Activated naive CD8-positive, alpha-beta T cell treated with anti-CD3 and anti-CD28 coated beads, Interleukin-2, amount 10 ng/mL, durations not matched to agents 7 days and 5 days (primary cell): ENCODE measurements around the gene PEX11A. TPM values are rescaled to one million over a fixed set of nuclear protein-coding genes. Genes with fewer than 3 reads are reported as not detected.

Experiments
- ATAC-seq: fragments of 150-1000 bp; cut with Tn5 transposase; one replicate; pipeline ENCODE4 v1.10.0; 2021; ENCODE audit warnings: low read depth, moderate library complexity
- POLR2A ChIA-PET: fragments of 350-600 bp; sonication (Branson Sonifier 250); formaldehyde crosslinking; loops from one replicate; lab custom pipeline; 2021; ENCODE audit warnings: antibody characterized with exemption; lab: Charles Lee
- DNase-seq: peaks from one replicate; pipeline ENCODE4 v3.0.0; 2021
- H3K27ac Mint-ChIP-seq: one replicate; pipeline ENCODE4 v1.8.0; 2022; ENCODE audit warnings: mild to moderate bottlenecking, mixed read lengths
- H3K27me3 Mint-ChIP-seq: one replicate; pipeline ENCODE4 v1.8.0; 2022; ENCODE audit warnings: mild to moderate bottlenecking, moderate library complexity, mixed read lengths
- H3K36me3 Mint-ChIP-seq: one replicate; pipeline ENCODE4 v1.8.0; 2021; ENCODE audit warnings: mild to moderate bottlenecking, mixed read lengths
- H3K4me1 Mint-ChIP-seq: one replicate; pipeline ENCODE4 v1.8.0; 2021; ENCODE audit warnings: mixed read lengths
- H3K4me3 Mint-ChIP-seq: one replicate; pipeline ENCODE4 v1.8.0; 2022; ENCODE audit warnings: mild to moderate bottlenecking, moderate library complexity, mixed read lengths
- H3K9me3 Mint-ChIP-seq: one replicate; pipeline ENCODE4 v1.8.0; 2021; ENCODE audit warnings: mixed read lengths
- total RNA-seq, 2 experiments: library from RNA; stranded (reverse); gene quantifications; one replicate each; pipeline ENCODE4 v1.2.3, GENCODE V29; 2021

Gene PEX11A
- total RNA-seq, 2 experiments from 2014 or later: 3.7 to 3.8 TPM

- peaks cover 8% of the 10 kb centered on the region for H3K27me3 Mint-ChIP-seq
- POLR2A ChIA-PET: no interaction called here
- no peaks in the 10 kb centered on the region for H3K36me3 Mint-ChIP-seq
- H3K4me1 Mint-ChIP-seq: peaks cover 6% of the 10 kb centered on the region
- no peak overlapping the region for H3K27ac Mint-ChIP-seq
- H3K4me3 Mint-ChIP-seq: no peak overlapping the region
- DNase-seq (no peak), ATAC-seq (no peak)
- H3K9me3 Mint-ChIP-seq: no peaks in the 10 kb centered on the region
Observed at GRCh38 chr15:89670971-89671560, 19.5 kb downstream of the PEX11A start.

GRCh38 chr15:89669941-89670340, 20.6 kb downstream of the PEX11A start:
- Mint-ChIP-seq H3K27ac (no peak overlapping the region), H3K36me3 (no peaks in the 10 kb centered on the region), H3K27me3 (peaks cover 10% of the 10 kb centered on the region), H3K4me1 (peaks cover 7% of the 10 kb centered on the region), H3K4me3 (no peak overlapping the region), H3K9me3 (no peaks in the 10 kb centered on the region)
- DNase-seq (no peak), ATAC-seq (no peak)
- POLR2A ChIA-PET: no interaction called here

GRCh38 chr15:89669309-89669865, 21.2 kb downstream of the PEX11A start:
- ATAC-seq (no peak), DNase-seq (no peak)
- H3K27ac Mint-ChIP-seq: no peak overlapping the region
- peaks cover 8% of the 10 kb centered on the region for H3K4me1 Mint-ChIP-seq
- POLR2A ChIA-PET: no interaction called here
- peaks cover 13% of the 10 kb centered on the region for H3K27me3 Mint-ChIP-seq
- no peaks in the 10 kb centered on the region for H3K9me3 Mint-ChIP-seq
- H3K4me3 Mint-ChIP-seq: no peak overlapping the region
- H3K36me3 Mint-ChIP-seq: no peaks in the 10 kb centered on the region

GRCh38 chr15:89668171-89668570, 22.4 kb downstream of the PEX11A start:
- Mint-ChIP-seq H3K27ac (no peak overlapping the region), H3K4me3 (no peak overlapping the region), H3K9me3 (no peaks in the 10 kb centered on the region), H3K4me1 (peaks cover 8% of the 10 kb centered on the region), H3K36me3 (no peaks in the 10 kb centered on the region), H3K27me3 (peaks cover 13% of the 10 kb centered on the region)
- ATAC-seq (no peak), DNase-seq (no peak)
- POLR2A ChIA-PET: no interaction called here

GRCh38 chr15:89667706-89667960, 22.9 kb downstream of the PEX11A start:
- DNase-seq (no peak), ATAC-seq (no peak)
- no peaks in the 10 kb centered on the region for H3K36me3 Mint-ChIP-seq
- H3K27me3 Mint-ChIP-seq: peaks cover 16% of the 10 kb centered on the region
- POLR2A ChIA-PET: no interaction called here
- no peak overlapping the region for H3K27ac Mint-ChIP-seq
- peaks cover 8% of the 10 kb centered on the region for H3K4me1 Mint-ChIP-seq
- no peaks in the 10 kb centered on the region for H3K9me3 Mint-ChIP-seq
- H3K4me3 Mint-ChIP-seq: no peak overlapping the region

GRCh38 chr15:89666858-89667705, 23.5 kb downstream of the PEX11A start:
- Mint-ChIP-seq H3K36me3 (no peaks in the 10 kb centered on the region), H3K4me3 (no peak overlapping the region), H3K27me3 (peaks cover 22% of the 10 kb centered on the region), H3K4me1 (peaks cover 7% of the 10 kb centered on the region), H3K27ac (no peak overlapping the region), H3K9me3 (no peaks in the 10 kb centered on the region)
- no peak for DNase-seq
- ATAC-seq: no peak
- POLR2A ChIA-PET: no interaction called here

GRCh38 chr15:89666184-89666857, 24.2 kb downstream of the PEX11A start:
- Mint-ChIP-seq H3K36me3 (no peaks in the 10 kb centered on the region), H3K4me3 (no peak overlapping the region)

GRCh38 chr15:89665449-89666181, 24.9 kb downstream of the PEX11A start:
- Mint-ChIP-seq H3K4me3 (no peak overlapping the region), H3K9me3 (no peaks in the 10 kb centered on the region), H3K36me3 (no peaks in the 10 kb centered on the region), H3K27ac (no peak overlapping the region), H3K27me3 (peaks cover 31% of the 10 kb centered on the region), H3K4me1 (peaks cover 2% of the 10 kb centered on the region)
- ATAC-seq (peak; percentile 77), DNase-seq (peak; percentile 60)
- POLR2A ChIA-PET: no interaction called here

More at GRCh38 chr15:89666184-89666857, 24.2 kb downstream of the PEX11A start:
- no peak for ATAC-seq
- Mint-ChIP-seq H3K9me3 (no peaks in the 10 kb centered on the region), H3K27ac (no peak overlapping the region), H3K27me3 (peaks cover 24% of the 10 kb centered on the region), H3K4me1 (peaks cover 2% of the 10 kb centered on the region)
- no peak for DNase-seq
- POLR2A ChIA-PET: no interaction called here

GRCh38 chr15:89664441-89665350, 25.9 kb downstream of the PEX11A start:
- Mint-ChIP-seq H3K27me3 (peaks cover 35% of the 10 kb centered on the region), H3K36me3 (no peaks in the 10 kb centered on the region), H3K27ac (no peak overlapping the region), H3K9me3 (no peaks in the 10 kb centered on the region), H3K4me1 (peaks cover 2% of the 10 kb centered on the region), H3K4me3 (peak overlapping the region; percentile 66)
- POLR2A ChIA-PET: no interaction called here
- ATAC-seq (no peak), DNase-seq (no peak)

- Mint-ChIP-seq H3K9me3 (no peaks in the 10 kb centered on the region), H3K27ac (no peak overlapping the region), H3K4me3 (no peak overlapping the region), H3K36me3 (no peaks in the 10 kb centered on the region), H3K27me3 (peaks cover 45% of the 10 kb centered on the region), H3K4me1 (peaks cover 3% of the 10 kb centered on the region)
- DNase-seq: no peak
- no peak for ATAC-seq
- POLR2A ChIA-PET: no interaction called here
Observed at GRCh38 chr15:89662893-89663626, 27.5 kb downstream of the PEX11A start.

GRCh38 chr15:89660556-89660955, 30.0 kb downstream of the PEX11A start:
- Mint-ChIP-seq H3K4me1 (peaks cover 10% of the 10 kb centered on the region), H3K9me3 (no peaks in the 10 kb centered on the region), H3K27me3 (peaks cover 55% of the 10 kb centered on the region), H3K27ac (no peak overlapping the region), H3K4me3 (no peak overlapping the region), H3K36me3 (no peaks in the 10 kb centered on the region)
- POLR2A ChIA-PET: interaction anchor here (0.5 kb wide), 1 partner anchor 14 kb away, joined by 4 read pairs; no protein-coding TSS in a partner anchor
- DNase-seq (no peak), ATAC-seq (no peak)

- H3K27me3 Mint-ChIP-seq: peaks cover 56% of the 10 kb centered on the region
Observed at GRCh38 chr15:89659295-89659694, 31.3 kb downstream of the PEX11A start.

More at GRCh38 chr15:89659295-89659694, 31.3 kb downstream of the PEX11A start:
- peaks cover 14% of the 10 kb centered on the region for H3K4me1 Mint-ChIP-seq
- POLR2A ChIA-PET: interaction anchor here (0.7 kb wide), 2 partner anchors 18 to 591 kb away, joined by 4 to 5 read pairs; no protein-coding TSS in a partner anchor
- no peak overlapping the region for H3K27ac Mint-ChIP-seq
- ATAC-seq (no peak), DNase-seq (no peak)
- H3K9me3 Mint-ChIP-seq: no peaks in the 10 kb centered on the region
- no peaks in the 10 kb centered on the region for H3K36me3 Mint-ChIP-seq
- H3K4me3 Mint-ChIP-seq: no peak overlapping the region
